Measurements from ENCODE around the gene PLPPR5.

DNA sequence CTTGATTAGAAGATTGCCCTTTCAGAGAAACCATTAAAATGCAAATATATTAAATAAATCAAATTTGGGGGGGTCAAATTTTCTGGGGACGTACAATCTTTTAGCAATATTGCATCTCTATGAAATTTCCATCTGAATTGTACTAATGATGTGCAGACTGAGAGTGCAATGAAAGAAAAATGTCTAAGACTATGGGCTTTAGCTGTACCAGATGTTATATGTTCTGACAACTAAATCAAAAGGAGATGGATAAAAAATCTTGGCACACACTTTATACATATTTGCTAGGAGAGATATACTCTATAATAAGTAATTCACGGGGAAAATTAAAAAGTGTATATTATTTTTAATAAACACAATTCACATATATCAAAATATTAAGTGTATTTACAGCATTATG lies 13.0 kb upstream of the PLPPR5 start:
- TF ChIP-seq, protein P1, sequence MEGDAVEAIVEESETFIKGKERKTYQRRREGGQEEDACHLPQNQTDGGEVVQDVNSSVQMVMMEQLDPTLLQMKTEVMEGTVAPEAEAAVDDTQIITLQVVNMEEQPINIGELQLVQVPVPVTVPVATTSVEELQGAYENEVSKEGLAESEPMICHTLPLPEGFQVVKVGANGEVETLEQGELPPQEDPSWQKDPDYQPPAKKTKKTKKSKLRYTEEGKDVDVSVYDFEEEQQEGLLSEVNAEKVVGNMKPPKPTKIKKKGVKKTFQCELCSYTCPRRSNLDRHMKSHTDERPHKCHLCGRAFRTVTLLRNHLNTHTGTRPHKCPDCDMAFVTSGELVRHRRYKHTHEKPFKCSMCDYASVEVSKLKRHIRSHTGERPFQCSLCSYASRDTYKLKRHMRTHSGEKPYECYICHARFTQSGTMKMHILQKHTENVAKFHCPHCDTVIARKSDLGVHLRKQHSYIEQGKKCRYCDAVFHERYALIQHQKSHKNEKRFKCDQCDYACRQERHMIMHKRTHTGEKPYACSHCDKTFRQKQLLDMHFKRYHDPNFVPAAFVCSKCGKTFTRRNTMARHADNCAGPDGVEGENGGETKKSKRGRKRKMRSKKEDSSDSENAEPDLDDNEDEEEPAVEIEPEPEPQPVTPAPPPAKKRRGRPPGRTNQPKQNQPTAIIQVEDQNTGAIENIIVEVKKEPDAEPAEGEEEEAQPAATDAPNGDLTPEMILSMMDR (IDR thresholded peaks at IDR 0.05) = no peak
- TF ChIP-seq EZH2 (IDR thresholded peaks at IDR 0.05) (no peak), EZH2phosphoT487 (IDR thresholded peaks at IDR 0.05) (no peak)
